Amniotic epithelial cell (primary cell): ENCODE measurements around the gene SKIC8.

Experiments used
- DNase-seq: peaks from one replicate; pipeline ENCODE4 v3.0.0-alpha.2; 2010; ENCODE audit warnings: low read depth

Gene SKIC8

DNA sequence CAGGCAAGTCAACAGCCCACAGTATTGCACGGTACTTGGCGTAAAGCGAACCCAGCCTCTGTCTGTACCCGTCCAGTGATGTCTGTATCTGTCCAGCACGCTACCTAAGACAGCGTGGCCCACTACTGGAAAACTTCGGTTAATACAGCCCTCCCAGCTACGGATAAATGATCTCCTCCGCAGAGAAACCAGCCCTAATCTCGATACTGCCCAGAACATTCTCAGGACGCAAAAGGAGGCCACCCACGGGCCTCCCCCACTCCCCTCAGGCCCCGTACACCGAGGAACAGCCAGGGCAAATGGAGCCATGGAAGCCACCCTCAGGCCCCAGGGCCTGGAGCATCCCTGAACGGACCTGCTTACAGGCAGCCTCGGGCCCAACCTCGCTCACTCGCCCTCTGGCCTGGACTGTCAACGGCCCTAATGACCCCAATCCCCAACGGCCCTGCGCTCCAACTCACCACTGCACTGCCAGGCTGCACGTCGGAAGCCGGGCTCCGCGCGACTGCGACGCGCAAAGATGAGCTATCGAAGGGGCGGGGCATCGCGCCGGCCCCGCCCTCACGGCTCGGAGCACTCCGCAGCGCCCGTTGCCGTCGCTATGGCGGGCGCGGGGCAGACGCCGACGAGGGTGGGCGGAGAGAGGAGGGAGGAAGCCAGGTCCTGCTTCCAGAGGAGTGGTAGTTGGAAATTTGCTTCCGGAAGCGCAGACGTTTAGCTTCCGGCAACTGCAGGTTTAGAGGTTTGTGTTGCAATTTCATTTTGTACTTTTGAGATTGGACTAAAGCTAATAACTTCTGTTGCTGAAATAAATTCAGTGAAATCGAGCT is at the start of gene SKIC8:
Gene SKIC8 (minus strand): TSS at position 509 of the 830 bp plus-strand sequence. CDS start 3,923 bp downstream, outside the sequence.
- peak; percentile 93 for DNase-seq

DNA sequence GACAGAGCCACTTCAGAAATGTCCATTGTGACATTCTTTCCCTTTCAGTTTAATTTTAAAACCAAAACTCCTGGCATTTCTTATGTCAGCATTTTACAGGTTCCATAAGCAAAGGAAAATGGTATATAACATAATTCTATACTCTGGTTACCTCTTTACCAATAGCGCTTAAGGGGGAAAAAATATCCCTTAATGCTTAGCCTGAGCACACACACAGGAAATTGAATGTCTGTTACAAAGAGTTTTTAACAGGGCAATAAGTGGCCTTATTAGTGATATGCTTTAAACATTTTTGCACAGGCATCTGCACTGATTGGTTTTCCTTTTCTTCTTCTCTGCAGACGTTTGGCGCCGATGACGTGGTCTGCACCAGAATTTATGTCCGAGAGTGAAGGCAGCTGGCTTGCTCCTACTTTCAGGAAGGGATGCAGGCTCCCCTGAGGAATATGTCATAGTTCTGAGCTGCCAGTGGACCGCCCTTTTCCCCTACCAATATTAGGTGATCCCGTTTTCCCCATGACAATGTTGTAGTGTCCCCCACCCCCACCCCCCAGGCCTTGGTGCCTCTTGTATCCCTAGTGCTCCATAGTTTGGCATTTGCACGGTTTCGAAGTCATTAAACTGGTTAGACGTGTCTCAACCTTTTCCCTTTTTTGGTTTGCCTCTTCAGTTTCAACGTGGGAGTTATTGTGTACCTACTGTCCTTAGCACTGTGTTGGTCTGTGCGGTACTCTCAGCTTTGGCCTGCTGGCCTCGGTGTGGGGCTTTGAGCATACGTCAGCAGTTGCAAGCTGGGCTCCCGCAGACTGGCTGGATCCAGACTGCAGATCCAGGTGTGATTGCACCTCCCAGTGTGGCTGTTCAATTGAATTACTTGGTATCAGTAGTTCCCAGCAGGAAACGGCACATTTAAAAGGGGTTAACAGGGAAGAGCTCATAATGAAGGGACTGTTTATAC is 48.5 kb upstream of the SKIC8 start:
- DNase-seq, result no peak

DNA sequence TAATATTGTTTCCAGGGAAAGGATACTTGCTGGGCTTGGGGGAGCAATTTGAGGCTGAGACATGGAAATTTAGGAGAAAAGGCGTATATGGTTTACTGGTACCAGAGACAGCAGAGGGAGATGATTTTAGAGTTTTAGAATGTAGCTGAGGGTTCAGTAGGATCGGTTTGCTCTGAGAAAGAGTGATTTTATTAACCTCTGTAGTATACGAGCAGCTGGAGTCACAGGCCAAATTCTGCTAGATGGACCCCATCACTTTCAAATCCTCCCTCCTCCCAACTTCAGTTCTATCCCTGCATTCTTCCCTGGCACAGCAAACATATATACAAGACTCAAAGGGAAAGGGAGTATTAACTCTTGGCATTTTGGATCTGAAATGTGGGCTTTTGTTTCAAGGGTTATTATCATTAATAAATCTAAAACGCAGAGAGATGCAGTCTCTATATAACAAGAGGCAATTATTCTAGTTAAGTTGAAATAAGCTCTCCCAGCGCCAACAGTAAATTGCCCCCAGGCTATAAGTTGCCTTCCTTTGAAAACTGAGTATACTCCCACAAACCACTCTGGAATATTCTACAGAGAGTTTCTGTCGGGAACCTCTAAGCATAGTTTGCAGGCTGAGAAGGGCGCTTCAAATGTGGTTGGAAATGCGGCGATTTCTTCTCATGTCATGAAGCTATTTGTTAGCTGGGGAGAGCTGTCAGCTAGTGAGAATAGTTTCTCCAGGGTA is 46.2 kb upstream of the SKIC8 start:
- DNase-seq, result no peak

DNA sequence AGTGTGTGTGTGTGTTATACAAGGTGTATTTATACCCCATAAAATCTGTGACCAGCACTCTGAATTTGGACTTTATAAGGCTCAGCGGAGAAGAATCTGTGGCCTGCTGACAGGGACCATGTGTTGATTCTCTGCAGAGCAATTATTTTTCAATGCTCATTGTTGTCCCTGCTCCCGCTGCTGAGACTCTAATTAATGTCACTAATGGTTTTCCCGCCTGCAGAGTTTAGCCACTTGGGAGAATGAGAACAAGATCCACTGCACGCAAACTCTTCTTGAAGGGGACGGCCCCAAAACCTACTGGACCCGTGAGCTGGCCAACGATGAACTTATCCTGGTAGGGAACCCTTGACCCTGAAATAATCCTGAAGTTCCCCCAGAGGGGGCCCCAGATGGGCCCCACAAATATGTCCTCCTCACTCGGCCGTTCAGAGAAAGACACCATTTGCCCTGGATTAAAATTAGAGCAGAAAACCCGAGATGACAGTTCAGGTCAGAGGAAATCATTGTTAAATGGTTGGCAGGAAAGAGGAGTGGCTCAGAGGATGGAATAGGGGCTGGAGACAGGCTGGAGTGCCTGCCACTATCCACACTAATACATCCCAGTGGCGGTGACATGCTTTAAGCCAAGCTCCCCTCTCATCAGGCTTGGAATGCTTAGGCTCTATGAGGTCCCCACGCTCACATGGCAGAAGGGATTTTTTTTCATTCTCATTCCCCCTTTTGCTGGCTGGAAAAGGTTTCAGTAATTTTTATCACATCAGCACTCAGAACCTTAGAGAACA is 44.1 kb upstream of the SKIC8 start:
- no peak for DNase-seq

DNA sequence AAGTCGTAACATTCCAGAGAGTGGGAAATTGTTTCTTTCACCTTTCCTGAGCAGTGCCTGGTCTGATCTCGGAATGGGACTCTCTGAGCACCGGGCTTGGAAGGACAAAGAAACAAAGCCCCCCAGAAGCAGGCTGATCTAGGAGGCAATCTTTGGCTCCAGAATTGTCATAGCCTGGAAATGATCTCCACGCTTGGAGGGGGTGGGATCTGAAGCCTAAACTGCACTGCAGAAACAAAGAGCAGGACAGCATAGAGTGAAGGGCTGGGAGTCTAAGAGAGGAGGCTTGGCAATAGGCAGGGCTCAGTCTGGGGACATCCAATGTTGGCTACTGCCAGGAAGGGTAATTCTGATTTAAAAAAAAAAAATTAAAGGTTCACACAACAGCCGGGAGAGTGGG is 42.6 kb upstream of the SKIC8 start:
- DNase-seq, result no peak

DNA sequence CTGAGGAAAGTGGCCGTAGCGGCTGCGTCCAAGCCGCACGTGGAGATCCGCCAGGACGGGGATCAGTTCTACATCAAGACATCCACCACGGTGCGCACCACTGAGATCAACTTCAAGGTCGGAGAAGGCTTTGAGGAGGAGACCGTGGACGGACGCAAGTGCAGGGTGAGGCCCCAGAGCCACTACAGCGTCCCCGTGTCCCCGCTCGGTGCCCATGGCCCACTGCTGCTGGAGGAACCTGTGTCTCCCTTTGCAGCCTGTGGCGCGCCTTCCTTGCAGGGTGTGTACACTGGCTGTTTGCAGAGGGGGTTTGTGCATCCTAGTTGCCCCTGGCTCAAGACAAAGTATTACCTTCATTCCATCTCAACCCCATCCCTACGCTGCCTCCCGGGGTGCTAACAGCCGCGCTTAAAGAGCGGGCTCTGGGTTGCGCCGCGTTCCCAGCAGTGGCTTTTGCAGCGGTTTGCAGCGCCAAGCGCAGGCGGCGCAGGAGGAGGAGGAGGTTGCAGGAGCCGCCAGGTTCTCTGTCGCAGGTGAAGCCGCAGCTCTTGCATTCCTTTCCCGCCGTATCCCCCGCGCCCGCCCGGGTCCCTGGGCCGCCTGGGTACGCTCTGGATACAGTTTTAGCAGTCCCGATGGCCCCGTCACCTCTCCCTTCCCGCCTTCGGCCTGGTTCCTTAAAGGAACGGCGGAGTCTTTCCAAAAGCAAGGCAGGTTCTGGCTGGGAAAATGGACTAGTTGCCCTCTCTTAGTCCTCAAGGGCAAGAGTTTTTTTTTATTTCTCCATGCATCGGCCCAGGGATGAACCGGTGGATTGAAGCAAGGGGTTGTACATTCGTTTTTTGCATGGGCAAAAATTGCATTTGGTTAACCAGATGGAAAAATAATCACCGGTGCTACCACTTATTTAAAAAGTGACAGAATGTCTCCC is 41.9 kb upstream of the SKIC8 start:
- no peak for DNase-seq

DNA sequence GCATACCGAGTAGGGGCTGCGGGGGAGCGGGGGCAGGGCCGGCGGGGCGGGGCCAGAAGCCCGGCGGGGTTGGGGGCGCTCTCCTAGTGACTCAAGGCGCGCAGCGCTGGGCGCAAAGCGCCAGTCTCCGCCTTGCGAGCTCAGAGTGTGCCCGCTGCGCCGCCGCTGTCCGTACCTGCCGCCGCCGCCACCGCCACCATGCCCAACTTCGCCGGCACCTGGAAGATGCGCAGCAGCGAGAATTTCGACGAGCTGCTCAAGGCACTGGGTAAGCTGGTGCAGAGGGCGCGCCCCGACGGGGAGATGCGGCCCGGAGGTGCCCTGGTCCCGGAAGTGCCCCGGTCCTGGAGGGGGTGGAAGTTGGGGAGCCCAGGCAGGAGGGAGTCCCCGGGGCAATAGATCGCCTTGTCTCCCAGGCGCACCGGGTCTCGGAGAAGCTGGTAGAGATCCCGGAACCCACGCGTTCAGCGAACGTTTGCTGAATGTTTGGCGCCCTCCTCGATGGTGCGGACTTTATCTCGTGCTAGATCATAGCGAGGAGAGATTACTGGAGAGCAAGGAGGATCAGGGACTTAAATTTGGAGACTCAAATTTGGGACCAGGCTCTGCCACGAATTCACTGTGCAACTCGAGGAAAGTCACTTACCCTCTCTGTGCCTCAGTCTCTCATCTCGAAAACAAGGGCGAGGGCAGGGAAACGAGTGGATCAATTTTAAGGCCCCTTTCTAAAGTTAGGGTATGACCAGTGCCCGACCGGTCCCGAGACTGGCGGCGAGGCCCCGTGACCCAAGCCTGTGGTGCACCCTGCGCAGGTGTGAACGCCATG is 41.0 kb upstream of the SKIC8 start, which contains the start of gene CRABP1:
Gene CRABP1 (plus strand): TSS at position 123 of the 826 bp plus-strand sequence. CDS start 76 bp downstream, at position 199.
- DNase-seq, result no peak

DNA sequence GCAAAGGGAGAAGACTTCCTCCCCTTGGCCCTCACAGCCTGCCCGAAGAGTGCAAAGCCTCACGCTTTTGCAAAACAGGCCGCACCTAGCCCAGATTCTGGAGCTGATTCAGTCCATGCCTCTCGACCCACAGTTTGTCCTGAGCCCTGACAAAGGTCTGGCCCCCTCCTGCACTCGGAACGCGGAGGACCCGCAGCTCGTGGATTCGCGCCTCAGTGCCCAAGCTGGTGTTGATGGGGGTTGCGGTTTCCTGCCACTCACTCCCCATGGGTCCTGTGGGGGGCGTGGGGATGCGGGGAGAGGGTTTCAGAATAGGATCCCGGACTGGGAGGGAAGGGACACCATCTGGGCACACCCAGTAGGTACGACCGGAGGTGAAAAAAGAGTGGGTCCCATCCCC is 40.1 kb upstream of the SKIC8 start:
- no peak for DNase-seq

DNA sequence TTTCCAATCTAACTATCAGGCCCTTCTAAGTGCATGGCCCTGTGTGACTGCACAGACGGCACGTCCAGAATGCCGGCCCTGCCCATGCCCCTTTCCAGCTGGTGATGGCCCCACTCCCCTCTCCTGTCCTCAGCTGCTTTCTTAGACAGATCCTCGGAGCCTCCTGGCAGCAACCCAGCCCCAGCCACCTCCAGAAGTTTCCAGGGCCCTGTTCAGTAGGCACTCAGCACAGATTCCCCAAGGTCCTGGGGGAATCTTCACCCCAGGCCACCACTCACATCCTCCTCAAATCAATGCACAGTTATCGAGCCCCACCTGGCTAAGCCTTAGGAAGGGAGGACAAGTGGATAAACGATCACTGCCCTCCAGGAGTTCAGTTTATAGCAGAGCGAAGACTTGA is 39.4 kb upstream of the SKIC8 start:
- DNase-seq, result no peak

DNA sequence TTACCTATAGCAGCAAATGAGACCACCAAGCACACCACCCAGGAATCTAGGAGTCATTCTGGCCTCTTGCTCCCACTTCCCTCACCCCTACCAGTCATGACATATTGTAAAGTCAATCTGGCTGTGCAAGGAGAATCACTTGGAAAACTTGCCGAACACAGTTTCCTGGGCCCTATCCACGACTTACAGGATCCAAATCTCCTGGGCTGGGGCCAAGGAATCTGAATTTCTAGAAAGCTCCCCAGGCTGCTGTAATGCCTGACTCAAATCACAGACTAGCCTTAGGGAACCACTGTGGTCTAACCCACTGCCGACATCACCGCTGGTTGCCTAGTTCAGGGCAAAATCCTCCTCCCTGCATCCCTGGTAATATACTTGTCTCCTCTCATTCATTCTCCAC is 36.6 kb upstream of the SKIC8 start:
- no peak for DNase-seq

DNA sequence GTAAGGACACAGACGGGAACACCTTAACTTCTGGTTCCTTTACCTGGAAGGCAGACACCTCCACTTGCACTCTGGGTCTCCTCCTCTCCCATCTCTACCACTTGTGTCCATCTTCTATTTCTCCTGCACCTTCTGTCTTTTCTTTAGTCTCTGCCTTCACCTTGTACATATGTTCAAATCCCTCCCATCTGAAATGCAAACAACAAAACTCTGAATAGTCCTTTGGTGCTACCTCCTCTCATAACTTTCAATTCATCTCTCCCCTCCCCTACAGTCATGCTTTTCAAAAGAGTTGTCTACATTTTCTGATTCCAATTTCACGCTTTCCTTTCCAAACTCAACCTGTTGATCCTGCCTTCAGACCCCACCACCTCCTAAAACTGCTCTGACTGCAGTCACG is 35.4 kb upstream of the SKIC8 start:
- DNase-seq, result no peak

DNA sequence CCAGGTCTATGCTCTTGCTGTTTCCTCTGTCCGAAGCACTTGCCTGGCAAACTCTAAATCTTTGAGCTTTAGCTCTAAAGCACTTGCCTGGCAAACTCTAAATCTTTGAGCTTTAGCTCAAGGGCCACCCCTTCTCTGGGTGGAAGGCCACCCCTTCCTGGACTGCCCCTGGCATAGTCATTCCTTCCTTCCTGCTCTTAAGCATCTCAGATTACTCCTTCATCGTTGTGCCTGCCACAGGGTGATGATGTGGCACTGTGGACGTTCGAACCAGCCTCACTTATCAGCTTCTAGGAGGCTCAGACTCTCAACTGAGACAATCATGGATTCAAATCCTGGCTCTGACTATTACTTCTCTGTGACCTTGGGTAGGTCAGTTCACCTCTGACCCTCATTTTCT is 30.2 kb upstream of the SKIC8 start:
- DNase-seq, result no peak

DNA sequence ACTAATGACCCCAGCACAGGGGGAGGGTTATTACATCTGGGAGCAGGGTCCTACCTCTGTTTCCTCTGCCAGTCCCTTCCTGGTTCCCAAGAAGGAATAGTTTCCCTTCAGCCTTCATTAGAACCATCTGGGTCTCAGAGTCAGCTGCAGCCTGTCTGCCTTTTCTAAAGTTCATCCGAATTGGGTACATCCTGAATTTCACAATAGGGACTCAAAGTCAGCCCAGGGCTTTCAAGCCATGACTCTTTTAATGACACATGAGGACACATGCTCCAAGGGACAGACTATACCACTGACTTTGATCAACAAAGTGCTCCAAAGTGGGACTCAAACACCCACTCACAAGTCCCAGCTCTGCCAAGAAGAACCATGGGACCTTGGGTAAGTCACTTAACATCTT is 28.1 kb upstream of the SKIC8 start:
- DNase-seq, result no peak

DNA sequence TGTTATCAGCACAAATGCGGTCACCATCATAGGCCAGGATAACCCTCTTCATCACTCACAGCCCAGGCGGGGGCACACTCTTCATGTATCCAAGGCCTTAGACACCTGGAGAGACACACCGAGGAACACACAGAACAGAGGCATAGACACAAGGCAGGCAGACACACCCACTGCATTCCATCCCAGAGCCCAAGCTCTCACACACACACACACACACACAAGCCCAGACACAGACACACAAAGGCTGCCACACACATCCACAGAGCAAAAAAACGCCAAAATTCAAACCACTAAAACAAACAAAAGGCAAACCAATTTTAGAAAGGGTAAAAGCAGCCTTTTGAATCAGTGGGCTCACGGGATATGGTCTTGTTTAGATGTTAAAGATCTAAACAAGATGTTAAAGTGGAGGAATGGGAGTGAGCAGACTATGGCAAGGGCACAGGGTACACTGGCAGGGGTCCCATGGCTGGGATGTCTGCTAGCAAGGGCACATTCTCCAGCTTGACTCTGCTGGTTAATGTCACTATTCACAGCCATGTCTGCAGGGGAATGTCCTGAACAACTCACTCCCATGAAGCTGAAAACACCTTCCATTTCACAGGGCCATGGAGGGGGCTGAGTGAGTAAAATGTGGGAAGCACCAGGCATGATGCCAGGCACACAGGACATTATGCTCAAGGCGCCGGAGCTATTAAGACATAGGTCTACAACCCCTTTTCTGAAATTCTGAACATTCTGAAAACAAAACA is 25.9 kb upstream of the SKIC8 start:
- peak; percentile 33 for DNase-seq

DNA sequence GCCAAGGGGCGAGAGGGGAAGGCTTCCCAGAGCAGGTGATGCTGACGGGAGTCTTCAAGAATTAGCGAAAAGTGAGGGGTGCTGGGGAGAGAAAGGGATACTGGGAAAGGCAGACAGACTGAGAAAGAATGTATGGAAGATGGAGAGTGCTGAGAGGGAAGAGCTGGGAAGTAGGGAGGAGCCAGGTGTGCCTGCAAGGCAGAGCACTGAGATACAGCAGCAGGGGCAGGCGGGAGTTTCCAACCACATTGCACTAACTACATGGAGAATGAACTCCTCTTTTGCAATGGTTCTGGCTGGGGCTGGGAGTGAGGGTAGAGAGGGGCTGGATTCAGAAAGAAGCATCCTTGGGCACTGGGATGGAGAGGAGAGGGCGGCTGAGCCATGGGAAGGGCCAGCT is 24.7 kb upstream of the SKIC8 start:
- no peak for DNase-seq

DNA sequence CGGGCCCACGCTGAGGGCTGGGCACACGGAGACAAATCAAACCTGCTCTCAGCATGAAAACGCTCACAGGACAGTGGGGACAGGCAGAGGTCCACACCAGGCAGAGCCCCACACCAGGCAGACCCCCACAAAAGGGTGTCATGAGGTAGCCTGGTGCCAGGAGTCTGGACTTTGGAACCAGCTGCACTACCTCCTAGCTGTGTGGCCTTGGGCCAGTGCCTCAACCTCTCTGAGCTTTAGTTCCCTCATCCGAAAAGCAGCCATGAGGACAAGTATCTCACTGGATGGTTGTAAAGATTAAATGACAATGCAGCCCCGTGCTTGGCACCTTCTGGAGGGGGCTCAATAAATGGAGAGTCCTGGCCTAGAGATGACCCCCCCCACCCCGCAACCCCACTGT is 24.3 kb upstream of the SKIC8 start:
- no peak for DNase-seq

DNA sequence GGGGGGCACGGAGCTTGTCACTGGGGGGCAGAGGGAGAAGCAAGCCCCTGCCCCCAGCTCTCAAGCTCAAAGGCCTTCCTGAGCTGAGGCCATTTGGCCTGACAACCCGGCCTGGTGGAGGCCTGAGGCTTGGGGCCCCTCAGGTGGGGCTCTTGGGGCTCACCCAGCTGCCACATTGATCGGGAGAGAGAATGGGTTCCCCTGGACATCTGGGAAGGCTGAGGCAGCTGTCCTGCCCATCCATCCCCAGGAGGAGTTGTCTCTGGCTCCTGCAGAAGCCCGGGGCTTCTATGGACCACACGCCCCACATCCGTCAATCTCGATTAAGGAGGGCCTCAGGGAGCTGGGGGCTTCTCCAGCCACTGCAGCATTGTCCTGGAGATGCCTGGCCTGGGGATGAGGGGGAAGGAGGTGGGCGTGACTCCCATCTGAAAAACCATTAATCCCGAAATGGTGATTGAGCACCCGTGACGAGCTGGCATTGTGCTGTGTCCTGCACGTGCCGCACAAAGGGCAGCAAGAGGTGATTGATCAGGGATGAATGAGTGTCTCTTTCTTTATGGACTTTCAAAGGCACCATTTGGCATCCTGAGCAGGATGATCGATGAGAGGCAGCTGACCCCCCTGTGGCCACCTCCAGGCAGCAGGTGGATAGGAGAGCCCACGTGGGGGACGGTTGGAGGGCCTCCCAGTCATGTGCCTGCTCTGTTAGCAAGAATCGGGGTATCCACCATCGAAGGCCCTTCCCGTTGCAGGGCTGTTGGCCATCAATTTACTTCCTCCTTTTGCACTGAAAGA is 23.5 kb upstream of the SKIC8 start:
- no peak for DNase-seq

DNA sequence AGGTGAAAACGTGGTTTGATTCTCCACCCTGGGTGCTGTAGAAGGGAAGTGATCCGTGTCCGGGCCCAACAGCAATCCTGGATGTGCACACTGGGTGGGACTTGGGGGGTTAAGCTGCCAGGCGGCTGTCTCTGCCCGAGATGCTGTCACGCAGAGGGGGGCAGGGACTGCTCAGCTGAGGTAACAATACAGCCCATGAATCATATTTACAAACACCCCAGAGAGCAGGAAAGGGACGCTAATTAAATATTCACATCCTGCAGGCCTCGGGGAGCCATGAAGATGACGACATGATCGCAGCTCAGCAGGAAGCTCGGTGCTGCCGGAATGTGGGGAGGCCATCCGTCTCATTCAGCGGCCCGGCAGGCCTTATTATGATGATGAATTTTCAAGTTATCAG is 22.8 kb upstream of the SKIC8 start:
- peak; percentile 67 for DNase-seq
